ENCODE measurements around the gene METTL25B. TPM values are rescaled to one million over a fixed set of nuclear protein-coding genes. Genes with fewer than 3 reads are reported as not detected.

METTL25B gene
- total and polyA plus RNA-seq, 2 donors (not counting 3 experiments of a cell fraction or from before 2014, with no cell fraction given), result 12.8 to 15.0 TPM

DNA sequence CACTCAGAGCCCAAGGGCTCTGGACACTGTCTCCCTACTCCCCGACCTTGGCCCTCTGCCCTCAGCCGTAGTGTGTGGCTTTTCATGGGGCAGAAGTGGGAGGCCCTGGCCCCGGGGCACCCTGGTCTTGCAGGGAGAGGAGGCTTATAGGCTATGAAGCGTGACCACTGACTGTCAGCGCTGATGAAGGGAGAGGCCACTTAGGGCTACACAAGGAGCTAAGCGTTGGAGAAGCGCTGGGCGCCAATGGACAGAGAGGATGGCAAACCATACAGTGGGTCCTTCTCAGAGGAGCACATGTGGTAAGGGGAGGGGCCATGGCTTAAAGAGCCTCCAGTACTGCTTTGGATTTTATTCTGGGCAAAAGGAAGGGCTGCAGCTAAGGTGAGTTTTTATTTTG is 30.8 kb upstream of the METTL25B start:
- Histone ChIP-seq H3K27me3 (ENCODE audit: control insufficient read depth in 2 of 2, insufficient read depth in 2 of 2, low read length in 2 of 2) (peaks cover 4 to 6% of the 10 kb centered on the region in 2 experiments), H3K79me2 (ENCODE audit: control insufficient read depth, insufficient read depth, low read length) (no peaks in the 10 kb centered on the region), H3K36me3 (ENCODE audit: control insufficient read depth in 2 of 2, extremely low read depth in 1 of 2, insufficient read depth in 2 of 2, low read length in 2 of 2) (no peaks in the 10 kb centered on the region), H3K27ac (ENCODE audit: insufficient read depth, low read depth, low read length) (no peak overlapping the region), H3K9me1 (replicated peaks; ENCODE audit: control insufficient read depth, extremely low read depth, insufficient read depth, low read length) (no peaks in the 10 kb centered on the region), H3K9me3 (replicated peaks; ENCODE audit: control insufficient read depth, insufficient read depth, low read length) (no peaks in the 10 kb centered on the region), H3K9ac (replicated peaks; ENCODE audit: extremely low read depth, insufficient read depth, low read length) (no peak overlapping the region), H3K4me2 (ENCODE audit: insufficient read depth, low read length) (no peak overlapping the region), H3K4me1 (ENCODE audit: control insufficient read depth, extremely low read depth, insufficient read depth, low read length) (no peaks in the 10 kb centered on the region), H2AFZ (ENCODE audit: low read depth, low read length) (no peak overlapping the region), H3K4me3 (replicated peaks in 1 of 3; ENCODE audit: insufficient read depth in 1 of 3, low read depth in 1 of 3, low read length in 3 of 3) (no peak overlapping the region), H4K20me1 (replicated peaks; ENCODE audit: control insufficient read depth, extremely low read depth, insufficient read depth, low read length) (no peaks in the 10 kb centered on the region)
- BruUV-seq (replicated peaks), result no TSS peak
- no peak for DNase-seq (ENCODE audit: low read depth, low spot score)
- dilution Hi-C loops (cut with MboI; ENCODE audit: extremely low pct_ligation_motif_present, low sequenced_read_pairs), result no loop called here
- POLR2A ChIA-PET, result no interaction called here
- no peak for FAIRE-seq
- CTCF ChIA-PET, result interaction anchor here (2.5 to 16.7 kb wide), 3 partner anchors 8 to 28 kb away, joined by 13 to 453 read pairs (median 453); partner anchors contain the start of gene CRABP2
- TF ChIP-seq EZH2 (IDR thresholded peaks at IDR 0.05; ENCODE audit: borderline replicate concordance, low read depth, low read length, severe bottlenecking), result no peak
- no peak for TF ChIP-seq MYC (IDR thresholded peaks at IDR 0.05; ENCODE audit: low read depth, low read length)
- TF ChIP-seq, protein P1, sequence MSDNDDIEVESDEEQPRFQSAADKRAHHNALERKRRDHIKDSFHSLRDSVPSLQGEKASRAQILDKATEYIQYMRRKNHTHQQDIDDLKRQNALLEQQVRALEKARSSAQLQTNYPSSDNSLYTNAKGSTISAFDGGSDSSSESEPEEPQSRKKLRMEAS (IDR thresholded peaks at IDR 0.05; ENCODE audit: insufficient read depth, insufficient read length), result no peak
- TF ChIP-seq GATA2 (IDR thresholded peaks at IDR 0.05; ENCODE audit: insufficient read depth, insufficient read length, low read depth, low read length), result no peak
- no peak for TF ChIP-seq FOS (IDR thresholded peaks at IDR 0.05; ENCODE audit: borderline replicate concordance, insufficient read depth, low read length)
- TF ChIP-seq, protein P2, sequence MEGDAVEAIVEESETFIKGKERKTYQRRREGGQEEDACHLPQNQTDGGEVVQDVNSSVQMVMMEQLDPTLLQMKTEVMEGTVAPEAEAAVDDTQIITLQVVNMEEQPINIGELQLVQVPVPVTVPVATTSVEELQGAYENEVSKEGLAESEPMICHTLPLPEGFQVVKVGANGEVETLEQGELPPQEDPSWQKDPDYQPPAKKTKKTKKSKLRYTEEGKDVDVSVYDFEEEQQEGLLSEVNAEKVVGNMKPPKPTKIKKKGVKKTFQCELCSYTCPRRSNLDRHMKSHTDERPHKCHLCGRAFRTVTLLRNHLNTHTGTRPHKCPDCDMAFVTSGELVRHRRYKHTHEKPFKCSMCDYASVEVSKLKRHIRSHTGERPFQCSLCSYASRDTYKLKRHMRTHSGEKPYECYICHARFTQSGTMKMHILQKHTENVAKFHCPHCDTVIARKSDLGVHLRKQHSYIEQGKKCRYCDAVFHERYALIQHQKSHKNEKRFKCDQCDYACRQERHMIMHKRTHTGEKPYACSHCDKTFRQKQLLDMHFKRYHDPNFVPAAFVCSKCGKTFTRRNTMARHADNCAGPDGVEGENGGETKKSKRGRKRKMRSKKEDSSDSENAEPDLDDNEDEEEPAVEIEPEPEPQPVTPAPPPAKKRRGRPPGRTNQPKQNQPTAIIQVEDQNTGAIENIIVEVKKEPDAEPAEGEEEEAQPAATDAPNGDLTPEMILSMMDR (IDR thresholded peaks at IDR 0.05; ENCODE audit: extremely low read depth in 1 of 2, insufficient read depth in 1 of 2, low read depth in 1 of 2, low read length in 2 of 2), result no peak
- TF ChIP-seq POLR2AphosphoS5 (IDR thresholded peaks at IDR 0.05; ENCODE audit: insufficient read depth, low read depth, low read length), result no peak
- no peak for TF ChIP-seq JUN (IDR thresholded peaks at IDR 0.05; ENCODE audit: borderline replicate concordance, insufficient read depth, insufficient read length, low read depth)
- TF ChIP-seq POLR2A (IDR thresholded peaks at IDR 0.05; ENCODE audit: low read depth, low read length), result no peak
- intact Hi-C loops (cut with micrococcal nuclease), result no loop called here

All from endothelial cell of umbilical vein (primary cell).